Measurements from ENCODE around the gene ATP6V0A1.
A peak's percentile ranks its signal among the peaks of the same experiment; 100 is the strongest.

ATP6V0A1 gene

DNA sequence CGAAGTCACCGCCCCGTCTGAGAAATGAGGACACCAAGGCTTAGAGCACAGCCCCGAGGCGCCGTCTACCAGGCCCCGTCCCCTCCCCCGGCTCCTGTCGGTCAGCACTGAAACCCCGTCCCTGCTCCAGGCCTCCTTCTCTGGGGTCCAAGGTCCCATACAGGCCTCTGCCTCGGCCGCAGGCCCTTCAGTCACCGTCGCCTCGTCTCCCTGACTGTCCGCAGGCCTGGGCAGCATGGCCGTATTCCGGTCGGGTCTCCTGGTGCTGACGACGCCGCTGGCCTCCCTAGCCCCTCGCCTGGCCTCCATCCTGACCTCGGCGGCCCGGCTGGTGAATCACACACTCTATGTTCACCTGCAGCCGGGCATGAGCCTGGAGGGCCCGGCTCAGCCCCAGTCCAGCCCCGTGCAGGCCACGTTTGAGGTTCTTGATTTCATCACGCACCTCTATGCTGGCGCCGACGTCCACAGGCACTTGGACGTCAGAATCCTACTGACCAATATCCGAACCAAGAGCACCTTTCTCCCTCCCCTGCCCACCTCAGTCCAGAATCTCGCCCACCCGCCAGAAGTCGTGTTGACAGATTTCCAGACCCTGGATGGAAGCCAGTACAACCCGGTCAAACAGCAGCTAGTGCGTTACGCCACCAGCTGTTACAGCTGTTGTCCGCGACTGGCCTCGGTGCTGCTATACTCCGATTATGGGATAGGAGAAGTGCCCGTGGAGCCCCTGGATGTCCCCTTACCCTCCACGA, 103.9 kb downstream of the ATP6V0A1 start:
- no peak for DNase-seq

GRCh38 chr17:42563143-42563509, 104.4 kb downstream of the ATP6V0A1 start:
- no peak for DNase-seq

DNA sequence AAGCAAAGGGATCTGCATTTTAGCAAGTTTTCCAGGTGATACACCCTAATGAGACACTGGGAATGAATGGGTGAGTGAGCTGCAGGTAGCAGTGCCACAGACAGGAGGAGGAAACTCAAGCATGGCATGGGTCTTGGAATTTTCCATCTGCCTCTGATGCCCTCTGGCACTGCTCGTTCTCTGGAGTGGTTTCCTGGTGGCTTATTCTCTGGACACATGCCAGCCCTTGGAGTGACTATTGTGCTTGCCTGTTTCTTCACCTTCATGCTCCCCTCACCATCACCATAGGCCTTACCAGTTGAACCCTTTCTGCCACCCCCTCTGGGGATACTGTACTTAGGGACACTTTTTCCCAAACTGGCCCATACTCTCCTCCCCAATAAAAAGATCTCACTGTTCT, 104.9 kb downstream of the ATP6V0A1 start:
- DNase-seq = no peak

- DNase-seq = no peak
Observed at GRCh38 chr17:42563950-42564349, 105.3 kb downstream of the ATP6V0A1 start.

GRCh38 chr17:42564815-42565522, 106.3 kb downstream of the ATP6V0A1 start:
- no peak for DNase-seq

GRCh38 chr17:42565523-42566214, 107.0 kb downstream of the ATP6V0A1 start:
- DNase-seq = no peak

- no peak for DNase-seq
Observed at GRCh38 chr17:42566215-42566882, 107.7 kb downstream of the ATP6V0A1 start.

DNA sequence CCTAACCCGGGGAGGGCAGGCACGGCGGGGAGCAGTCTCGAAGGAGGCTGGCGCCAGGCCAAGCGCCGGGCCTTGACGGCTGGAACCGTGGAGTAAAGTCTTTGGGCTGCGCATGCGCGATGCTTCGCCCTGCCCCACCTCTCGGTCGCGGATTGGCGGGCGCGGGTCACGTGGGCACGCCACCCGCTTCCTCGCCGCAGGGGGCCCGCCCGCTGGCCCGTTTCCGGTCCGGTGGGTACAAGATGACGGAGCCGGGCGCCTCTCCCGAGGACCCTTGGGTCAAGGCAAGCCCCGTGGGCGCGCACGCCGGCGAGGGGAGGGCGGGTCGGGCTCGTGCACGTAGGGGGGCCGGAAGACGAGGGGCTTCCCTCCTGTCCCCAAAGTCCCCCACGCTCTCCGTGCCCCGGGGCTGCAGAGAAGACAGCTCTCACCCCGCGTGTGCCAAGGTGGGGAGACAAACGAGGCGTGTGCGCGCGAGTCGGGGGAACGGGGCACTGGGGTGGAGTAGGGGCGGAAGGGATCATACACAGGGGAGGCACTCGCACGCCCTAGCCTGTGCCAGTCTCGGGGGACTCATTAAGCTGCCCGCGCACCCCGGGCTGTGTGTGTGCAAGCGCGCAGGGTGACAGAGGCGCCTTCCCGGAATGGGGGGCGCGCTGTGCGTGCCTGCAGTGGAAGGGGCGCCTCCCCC, 108.3 kb downstream of the ATP6V0A1 start, which contains the start of gene MLX:
Gene MLX (plus strand): TSS at position 218 of the 691 bp plus-strand sequence. CDS start 25 bp downstream, at position 243.
- peak; percentile 90 for DNase-seq

- no peak for DNase-seq
Observed at GRCh38 chr17:42568341-42569111, 109.8 kb downstream of the ATP6V0A1 start.

GRCh38 chr17:42571435-42572225, 113.0 kb downstream of the ATP6V0A1 start:
- DNase-seq = no peak
